Hepatocyte (in vitro differentiated cells): ENCODE measurements around the gene POLK. TPM values are rescaled to one million over a fixed set of nuclear protein-coding genes. Genes with fewer than 3 reads are reported as not detected.
A peak's percentile ranks its signal among the peaks of the same experiment; 100 is the strongest.

ENCODE experiments used
- DNase-seq: peaks from one replicate; pipeline ENCODE4 v3.0.0-alpha.2; 2016; ENCODE audit warnings: low spot score
- H2AFZ ChIP-seq: fragments of 200-600 bp; sonication (generic); 2 replicates; pipeline ENCODE4 v1.6.0; 2016; ENCODE audit warnings: antibody characterized with exemption, mild to moderate bottlenecking
- H3K27ac ChIP-seq: fragments of 200-600 bp; sonication (generic); 2 replicates; pipeline ENCODE4 v1.5.1; 2016; ENCODE audit warnings: mild to moderate bottlenecking
- H3K27me3 ChIP-seq: fragments of 200-600 bp; sonication (generic); 2 replicates; pipeline ENCODE4 v1.6.1; 2016
- H3K36me3 ChIP-seq: fragments of 200-600 bp; sonication (generic); replicated peaks from 2 replicates; pipeline ENCODE4 v1.5.1; 2016; ENCODE audit warnings: low read depth; ENCODE audit not compliant: insufficient read depth
- H3K4me1 ChIP-seq: fragments of 200-600 bp; sonication (generic); 2 replicates; pipeline ENCODE4 v1.5.1; 2016; ENCODE audit warnings: mild to moderate bottlenecking, moderate library complexity; ENCODE audit not compliant: insufficient read depth
- H3K4me2 ChIP-seq: fragments of 200-600 bp; sonication (generic); 2 replicates; pipeline ENCODE4 v1.6.0; 2016
- H3K4me3 ChIP-seq: fragments of 200-600 bp; sonication (generic); 2 replicates; pipeline ENCODE4 v1.5.1; 2016; ENCODE audit warnings: mild to moderate bottlenecking
- H3K79me2 ChIP-seq: fragments of 200-600 bp; sonication (generic); 2 replicates; pipeline ENCODE4 v1.6.0; 2017; ENCODE audit warnings: mild to moderate bottlenecking
- H3K9me2 ChIP-seq: fragments of 200-600 bp; sonication (generic); replicated peaks from 2 replicates; pipeline ENCODE4 v1.6.0; 2017; ENCODE audit warnings: mild to moderate bottlenecking; ENCODE audit not compliant: insufficient read depth
- H3K9me3 ChIP-seq: fragments of 200-600 bp; sonication (generic); 2 replicates; pipeline ENCODE4 v1.5.1; 2016; ENCODE audit warnings: low read depth, mild to moderate bottlenecking
- H4K20me1 ChIP-seq: fragments of 200-600 bp; sonication (generic); 2 replicates; pipeline ENCODE4 v1.6.0; 2016; ENCODE audit warnings: mild to moderate bottlenecking; ENCODE audit not compliant: insufficient read depth, poor library complexity, severe bottlenecking
- EZH2 ChIP-seq: fragments of 200-600 bp; sonication (generic); IDR thresholded peaks from 2 replicates; pipeline ENCODE4 v1.6.1; 2016; ENCODE audit warnings: antibody characterized with exemption, mild to moderate bottlenecking, borderline replicate concordance
- EZH2phosphoT487 ChIP-seq: fragments of 200-600 bp; sonication (generic); IDR thresholded peaks from one replicate; pipeline ENCODE4 v1.6.1; 2018; ENCODE audit warnings: antibody characterized with exemption, mild to moderate bottlenecking, low read depth, moderate library complexity; ENCODE audit not compliant: unreplicated experiment, severe bottlenecking
- whole genome bisulfite sequencing: methylation state at CpG from one replicate; pipeline ENCODE4 v1.1.6; 2016; ENCODE audit warnings: low lambda C conversion rate; ENCODE audit errors: missing lambda C conversion rate; 5-methylcytosine and 5-hydroxymethylcytosine counted together
- polyA plus RNA-seq: library from polyadenylated mRNA; unstranded; fragments of >200 nt; fragmentation: Nextera tagmentation; extraction: Ambion mirVana; gene quantifications from 2 replicates; pipeline ENCODE4 v1.2.1, GENCODE V29; 2016
- total RNA-seq: library from RNA; depleted of rRNA; stranded (reverse); fragments of >200 nt; gene quantifications from 2 replicates; pipeline ENCODE4 v1.2.3, GENCODE V29; 2014
- TF ChIP-seq, protein P1 (sequence below): fragments of 200-600 bp; sonication (generic); IDR thresholded peaks from 2 replicates; pipeline ENCODE4 v1.5.1; 2016; ENCODE audit warnings: antibody characterized with exemption, mild to moderate bottlenecking; ENCODE audit not compliant: poor library complexity

Gene POLK
- total and polyA plus RNA-seq, 2 experiments from 2014 or later = 9.0 to 27.1 TPM

DNA sequence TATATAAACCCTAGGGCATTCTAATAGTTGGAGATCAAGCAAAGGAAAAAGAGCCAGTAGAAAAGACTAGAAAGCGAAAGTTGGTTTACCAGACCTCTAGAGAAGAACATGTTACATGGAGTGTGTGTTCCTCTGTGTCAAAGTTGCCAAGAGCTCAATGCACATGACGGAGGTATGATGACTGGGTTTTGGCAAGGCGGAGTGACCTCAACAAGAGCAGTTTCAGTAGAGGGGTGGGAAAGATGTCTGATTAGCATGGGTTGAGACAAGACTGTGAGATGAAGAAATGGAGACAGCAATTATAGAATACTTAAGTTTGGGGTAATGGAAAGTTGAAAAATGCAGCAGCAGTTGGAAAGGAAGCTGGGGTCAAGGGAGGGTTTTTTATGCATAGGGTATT, 101.2 kb downstream of the POLK start:
- WGBS = 100% methylated on average over 3 of the region's 3 CpGs

DNA sequence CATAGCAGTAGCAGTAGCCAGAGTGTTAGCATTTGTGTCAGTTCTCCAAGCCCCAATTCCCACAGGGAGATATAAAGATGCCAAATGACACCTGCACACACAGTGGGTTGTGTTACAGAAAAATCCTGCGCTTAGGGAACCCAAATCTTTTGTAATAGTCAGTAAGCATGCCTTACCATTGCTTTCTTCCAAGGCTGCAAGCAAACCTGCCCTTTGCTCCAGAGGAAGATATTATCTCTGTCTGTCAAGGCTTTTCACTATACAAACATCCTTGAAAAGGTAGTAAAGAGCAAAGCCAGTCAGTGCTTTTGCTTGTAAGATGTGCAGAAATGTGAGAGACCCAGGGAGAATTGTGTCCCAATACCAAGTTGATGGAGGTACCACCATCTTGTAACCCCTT, 102.5 kb downstream of the POLK start:
- Histone ChIP-seq H3K4me1 (peaks cover 34% of the 10 kb centered on the region), H3K4me3 (no peak overlapping the region)
- DNase-seq = no peak

More for the DNA sequence above, 101.2 kb downstream of the POLK start:
- Histone ChIP-seq H3K36me3 (no peaks in the 10 kb centered on the region), H3K79me2 (no peaks in the 10 kb centered on the region), H3K4me2 (peak overlapping the region; percentile 94), H3K9me3 (no peaks in the 10 kb centered on the region), H3K4me3 (no peak overlapping the region), H4K20me1 (no peaks in the 10 kb centered on the region), H3K27me3 (no peaks in the 10 kb centered on the region), H3K27ac (no peak overlapping the region), H3K4me1 (peaks cover 28% of the 10 kb centered on the region), H2AFZ (no peak overlapping the region), H3K9me2 (no peaks in the 10 kb centered on the region)
- TF ChIP-seq, protein P1, sequence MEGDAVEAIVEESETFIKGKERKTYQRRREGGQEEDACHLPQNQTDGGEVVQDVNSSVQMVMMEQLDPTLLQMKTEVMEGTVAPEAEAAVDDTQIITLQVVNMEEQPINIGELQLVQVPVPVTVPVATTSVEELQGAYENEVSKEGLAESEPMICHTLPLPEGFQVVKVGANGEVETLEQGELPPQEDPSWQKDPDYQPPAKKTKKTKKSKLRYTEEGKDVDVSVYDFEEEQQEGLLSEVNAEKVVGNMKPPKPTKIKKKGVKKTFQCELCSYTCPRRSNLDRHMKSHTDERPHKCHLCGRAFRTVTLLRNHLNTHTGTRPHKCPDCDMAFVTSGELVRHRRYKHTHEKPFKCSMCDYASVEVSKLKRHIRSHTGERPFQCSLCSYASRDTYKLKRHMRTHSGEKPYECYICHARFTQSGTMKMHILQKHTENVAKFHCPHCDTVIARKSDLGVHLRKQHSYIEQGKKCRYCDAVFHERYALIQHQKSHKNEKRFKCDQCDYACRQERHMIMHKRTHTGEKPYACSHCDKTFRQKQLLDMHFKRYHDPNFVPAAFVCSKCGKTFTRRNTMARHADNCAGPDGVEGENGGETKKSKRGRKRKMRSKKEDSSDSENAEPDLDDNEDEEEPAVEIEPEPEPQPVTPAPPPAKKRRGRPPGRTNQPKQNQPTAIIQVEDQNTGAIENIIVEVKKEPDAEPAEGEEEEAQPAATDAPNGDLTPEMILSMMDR = no peak
- TF ChIP-seq EZH2phosphoT487 (no peak), EZH2 (no peak)
- DNase-seq = no peak

DNA sequence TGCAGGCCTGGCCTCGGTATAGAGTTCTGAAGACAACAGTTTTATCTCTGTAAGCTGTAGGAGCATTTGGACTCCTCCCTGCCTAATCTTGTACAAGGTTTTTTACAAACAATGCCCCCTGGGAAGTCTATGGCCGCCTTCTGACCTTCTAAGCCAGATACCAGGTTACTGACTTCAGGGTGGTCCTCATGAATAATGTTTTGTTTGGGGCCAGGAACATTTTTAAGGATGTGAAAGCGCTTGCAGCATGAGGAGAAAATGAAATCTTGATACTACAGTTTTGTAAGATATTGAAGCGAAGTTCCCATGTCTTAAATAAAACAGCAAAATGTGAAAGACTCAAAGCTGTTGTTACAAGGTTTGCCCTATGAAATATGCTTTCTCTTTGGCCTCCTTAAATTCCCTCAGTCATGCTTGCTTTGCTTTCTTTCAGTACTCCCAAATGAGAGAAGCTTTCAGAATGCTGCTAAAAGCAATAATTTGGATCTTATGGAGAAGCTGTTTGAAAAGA, 104.7 kb downstream of the POLK start:
- Histone ChIP-seq H3K9me2 (no peaks in the 10 kb centered on the region), H3K27me3 (no peaks in the 10 kb centered on the region), H3K27ac (peak overlapping the region; percentile 50), H3K9me3 (no peaks in the 10 kb centered on the region), H3K79me2 (no peaks in the 10 kb centered on the region), H3K4me1 (peaks cover 43% of the 10 kb centered on the region), H4K20me1 (no peaks in the 10 kb centered on the region), H3K36me3 (no peaks in the 10 kb centered on the region), H3K4me3 (no peak overlapping the region), H3K4me2 (peak overlapping the region; percentile 55), H2AFZ (no peak overlapping the region)
- no peak for DNase-seq
- 36% methylated on average over 4 of the region's 4 CpGs for WGBS
- TF ChIP-seq, protein P1 = no peak
- TF ChIP-seq EZH2phosphoT487 = no peak
- TF ChIP-seq EZH2 = no peak

More for the DNA sequence above, 102.5 kb downstream of the POLK start:
- no peak for TF ChIP-seq EZH2
- no peak for TF ChIP-seq EZH2phosphoT487
- TF ChIP-seq, protein P1 = no peak
- no peaks in the 10 kb centered on the region for H4K20me1 ChIP-seq
- H3K9me3 ChIP-seq = no peaks in the 10 kb centered on the region
- 84% methylated on average over 1 of the region's 1 CpG for WGBS
- H3K9me2 ChIP-seq = no peaks in the 10 kb centered on the region
- H2AFZ ChIP-seq = no peak overlapping the region
- no peaks in the 10 kb centered on the region for H3K36me3 ChIP-seq
- no peaks in the 10 kb centered on the region for H3K79me2 ChIP-seq
- no peak overlapping the region for H3K27ac ChIP-seq
- H3K4me2 ChIP-seq = no peak overlapping the region
- H3K27me3 ChIP-seq = no peaks in the 10 kb centered on the region
